Adrenal gland (tissue), 5 donors: ENCODE measurements around the gene E2F1.

ENCODE experiments used
- CTCF ChIP-seq, 6 experiments: fragments of 450-650 bp in 4 of 6; fragments of 200-600 bp in 2 of 6; sonication (generic) in 1 of 6; IDR thresholded peaks; 1 replicate in 5 of 6; 2 replicates in 1 of 6; pipeline versions ENCODE4 v1.5.1 to v1.8.0; 2016 to 2021; ENCODE audit warnings: antibody characterized with exemption in 6 of 6, mild to moderate bottlenecking in 2 of 6, moderate library complexity in 1 of 6
- POLR2A ChIP-seq, 2 donors: fragments of 450-650 bp; IDR thresholded peaks; one replicate each; pipeline ENCODE4 v1.6.1; 2017; ENCODE audit warnings: antibody characterized with exemption in 2 of 2, mild to moderate bottlenecking in 2 of 2, moderate library complexity in 1 of 2
- donor health status: DM: no; HTN: no; CAD: no.

- TF ChIP-seq CTCF (IDR thresholded peaks at IDR 0.05) (no peak), POLR2A (IDR thresholded peaks at IDR 0.05) (no peak)
These were observed 16.1 kb downstream of the E2F1 start for GRCh38 chr20:33669873-33670640.
